Stimulated activated CD8-positive, alpha-beta memory T cell treated with anti-CD3 and anti-CD28 coated beads, Interleukin-12 subunit alpha, Interleukin-12 subunit beta, amount 100 ng/mL, for 4 hours (primary cell): Measurements from ENCODE around the gene CHD1.
"Not testable (repeated sequence)": the region's sequence is repeated elsewhere in the genome, so short reads cannot be mapped to it uniquely, and the experiment has no call there.

Source experiments
- DNase-seq: peaks from one replicate; pipeline ENCODE4 v3.0.0-alpha.2; 2020; ENCODE audit warnings: low read depth

CHD1 gene

DNA sequence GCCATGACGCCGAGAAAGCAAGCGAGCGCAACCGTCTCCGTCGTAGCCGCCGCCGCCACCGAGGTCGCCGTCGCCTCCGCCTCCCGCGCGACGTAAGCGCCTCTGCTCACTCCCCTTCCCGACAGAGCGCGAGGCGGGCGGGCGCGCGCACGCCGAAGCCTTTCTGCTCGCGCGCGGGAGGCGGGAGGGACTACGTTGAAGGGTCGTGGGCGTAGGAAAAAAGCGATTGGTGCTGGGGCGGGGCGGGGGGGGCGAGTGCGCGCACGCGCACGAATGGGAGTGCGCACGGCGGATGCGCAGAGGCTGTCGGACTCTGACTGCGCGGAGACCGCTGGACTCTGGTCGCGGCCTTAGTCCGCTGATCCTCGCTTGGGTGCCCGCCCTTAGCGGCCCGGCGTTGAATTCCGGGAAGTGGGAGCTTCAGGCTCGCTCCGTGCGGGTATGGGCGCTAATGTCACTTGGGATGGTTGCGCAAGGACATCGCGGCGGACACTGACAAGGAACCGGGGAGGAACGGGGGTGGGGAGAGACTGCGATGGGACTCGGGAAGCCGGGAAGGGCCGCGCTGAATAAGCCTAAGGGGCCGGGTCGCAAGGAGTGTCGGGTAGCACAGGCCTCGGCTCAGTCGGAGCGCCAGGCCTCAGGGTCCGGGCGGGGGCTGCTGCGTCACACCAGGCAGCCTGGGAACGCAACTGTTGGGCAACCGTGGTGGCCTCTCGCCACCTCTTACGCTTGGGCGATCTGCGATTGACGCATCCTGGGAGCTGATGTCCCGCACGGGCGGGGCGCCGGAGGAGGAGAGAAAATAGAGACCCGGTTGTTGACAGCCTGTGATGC lies at the start of gene CHD1:
TSS of gene CHD1 (minus strand) at position 135 of the 837 bp plus-strand sequence. CDS start 2,621 bp downstream, outside the sequence.
- DNase-seq: peak; percentile 92

DNA sequence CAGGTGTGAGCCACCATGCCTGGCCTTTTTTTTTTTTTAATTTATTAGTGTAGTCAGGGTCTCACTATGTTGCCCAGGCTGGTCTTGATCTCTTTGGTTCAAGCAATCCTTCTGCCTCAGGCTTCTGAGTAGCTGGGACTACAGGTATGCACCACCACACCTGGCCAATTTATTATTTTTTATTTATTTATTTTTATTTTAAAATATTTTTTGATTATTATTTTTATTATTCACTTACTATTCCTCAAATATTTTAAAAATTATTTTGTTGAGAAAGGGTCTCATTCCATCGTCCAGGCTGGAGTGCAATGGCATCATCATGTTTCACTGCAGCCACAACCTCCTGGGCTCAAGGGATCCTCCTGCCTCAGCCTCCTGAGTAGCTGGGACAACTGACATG lies 49.7 kb upstream of the CHD1 start:
- DNase-seq: no peak

DNA sequence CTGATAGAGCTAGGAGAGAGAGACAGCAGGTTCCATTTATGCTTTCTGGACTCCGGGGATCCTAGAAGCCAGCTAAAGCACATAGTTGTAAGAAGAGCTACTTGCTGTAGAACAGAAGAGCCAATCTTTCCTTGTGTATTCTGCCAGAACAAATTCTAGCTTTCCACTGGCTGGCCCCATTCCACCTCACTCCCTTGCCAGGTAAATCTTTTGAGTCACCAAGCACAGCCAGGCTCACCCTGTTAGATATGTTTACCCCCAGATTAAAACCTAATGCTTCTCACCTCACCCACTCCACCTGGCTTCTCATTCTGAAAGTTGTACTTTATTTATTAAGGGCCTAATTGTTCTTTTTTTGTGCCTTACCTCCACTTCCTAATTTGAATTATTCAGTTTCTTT lies 48.9 kb upstream of the CHD1 start:
- no peak for DNase-seq

DNA sequence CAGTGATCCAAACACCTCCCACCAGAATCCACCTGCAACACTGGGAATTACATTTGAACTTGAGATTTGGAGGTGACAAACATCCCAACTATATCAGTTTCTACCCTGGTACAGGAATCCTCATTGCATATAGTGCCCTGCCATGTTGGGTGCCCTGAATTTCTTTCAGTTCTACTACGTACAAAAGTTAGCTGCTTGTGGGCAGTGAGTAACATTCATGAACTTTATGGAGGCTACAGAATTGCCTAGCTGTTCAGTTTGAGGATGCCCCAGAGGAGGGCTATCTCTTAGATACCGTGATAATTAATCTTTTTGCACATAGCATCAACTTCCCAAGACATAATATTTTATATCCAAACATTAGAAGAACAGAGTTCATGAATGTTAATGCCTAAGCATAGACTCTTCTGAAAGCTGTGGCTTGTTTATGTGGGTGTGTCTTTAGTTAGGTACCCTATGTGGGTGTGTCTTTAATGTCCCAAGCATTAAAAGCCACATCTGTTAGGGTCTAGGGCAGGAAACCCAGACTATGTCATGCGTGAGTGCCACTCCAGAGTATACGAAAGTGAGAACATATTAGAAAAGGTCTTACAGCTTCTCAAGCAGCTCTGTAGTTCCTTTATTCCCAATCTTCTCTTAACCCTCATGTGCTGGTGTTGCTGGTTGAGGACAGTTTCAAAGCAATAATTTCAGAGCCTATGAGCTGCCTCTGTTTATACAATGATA lies 47.0 kb upstream of the CHD1 start:
- DNase-seq: no peak

DNA sequence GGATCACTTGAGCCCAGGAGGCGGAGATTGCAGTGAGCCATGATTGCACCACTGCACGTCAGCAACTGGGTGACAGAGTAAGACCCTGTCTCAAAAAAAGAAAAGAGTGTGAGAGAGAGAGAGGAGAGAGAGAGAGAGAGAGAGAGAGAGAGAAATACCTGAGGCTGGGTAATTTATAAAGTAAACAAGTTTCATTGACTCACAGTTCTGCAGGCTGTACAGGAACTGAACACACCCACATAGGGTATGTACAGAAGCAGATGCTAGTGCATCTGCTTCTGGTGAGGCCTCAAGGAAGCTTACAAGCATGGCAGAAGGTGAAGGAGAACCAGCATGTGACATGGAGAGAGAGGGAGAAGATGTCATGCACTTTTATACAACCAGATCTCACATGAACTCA lies 46.4 kb upstream of the CHD1 start:
- no peak for DNase-seq

DNA sequence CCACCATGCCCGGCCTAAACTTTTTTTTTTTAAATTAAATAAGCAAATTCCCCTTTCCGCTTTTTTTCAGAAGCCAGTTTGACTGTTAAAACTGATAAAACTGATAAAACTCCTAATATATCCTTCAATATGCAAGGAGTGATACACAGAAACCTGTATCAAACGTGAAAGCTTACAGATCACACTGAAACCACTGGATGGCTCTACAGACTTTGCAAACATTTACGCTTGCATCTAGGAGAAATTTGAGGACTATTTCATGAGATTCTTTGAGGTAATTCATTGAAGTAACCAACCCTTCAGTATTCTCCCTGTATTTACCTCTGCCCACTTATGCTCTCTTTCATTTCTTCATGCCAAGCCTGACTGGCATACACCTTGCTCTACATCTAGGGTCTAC lies 40.6 kb upstream of the CHD1 start:
- no peak for DNase-seq

DNA sequence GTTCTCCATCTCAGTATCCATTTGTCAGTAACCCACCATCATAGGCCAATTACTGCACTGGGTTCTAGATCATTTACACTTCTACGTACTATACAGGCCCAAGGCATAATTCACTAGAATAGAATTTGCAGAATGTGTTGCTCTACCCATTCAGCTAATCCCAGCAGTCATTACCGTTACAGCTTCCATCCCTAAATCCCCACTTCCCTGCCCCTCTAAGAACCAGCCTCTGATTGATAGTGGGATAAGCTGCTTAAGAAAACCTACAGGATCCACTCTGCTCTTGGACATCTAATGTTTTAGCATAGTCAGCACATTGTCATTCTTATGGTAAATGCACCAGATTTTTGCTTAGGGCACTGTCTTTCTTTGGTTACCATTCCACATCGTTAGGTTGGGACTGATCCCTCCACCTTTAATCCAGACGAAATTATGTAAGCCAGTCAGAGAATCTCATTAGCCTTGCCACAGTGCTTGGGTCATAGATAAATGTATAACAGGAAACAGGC lies 39.3 kb upstream of the CHD1 start:
- no peak for DNase-seq

DNA sequence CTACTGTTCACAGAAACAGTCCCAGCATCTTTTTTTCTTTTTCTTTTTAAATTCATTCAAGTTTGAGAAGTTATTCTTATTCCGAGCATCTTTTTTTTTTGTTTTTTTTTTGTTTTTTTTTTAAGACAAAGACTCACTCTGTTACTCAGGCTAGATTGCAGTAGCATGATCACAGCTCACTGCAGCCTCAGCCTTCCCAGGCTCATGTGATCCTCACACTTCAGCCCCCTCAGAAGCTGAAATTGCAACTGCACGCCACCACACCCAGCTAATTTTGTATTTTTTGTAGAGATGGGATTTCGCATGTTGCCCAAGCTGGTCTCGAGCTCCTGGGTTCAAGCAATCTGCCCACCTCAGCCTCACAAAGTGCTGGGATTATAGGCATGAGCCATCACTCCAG lies 36.4 kb upstream of the CHD1 start:
- no peak for DNase-seq

DNA sequence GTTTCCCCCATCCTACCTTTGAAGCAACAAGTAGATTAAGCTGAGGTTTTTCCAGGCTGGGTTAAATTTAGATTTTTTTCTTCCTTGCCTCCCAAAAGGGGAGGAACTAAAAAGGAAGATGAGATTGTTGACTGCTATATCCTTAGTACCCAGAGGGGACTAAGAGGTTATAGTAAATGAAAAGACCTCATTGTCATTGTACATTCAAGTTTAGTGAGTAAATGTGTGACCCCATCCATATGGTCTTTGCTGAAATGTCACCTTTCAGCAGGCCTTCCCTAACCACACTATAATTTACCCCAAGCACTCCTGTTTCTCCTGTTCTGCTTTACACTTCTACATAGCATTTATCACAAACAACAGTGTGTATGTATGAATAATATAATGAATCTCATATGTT lies 35.8 kb upstream of the CHD1 start:
- DNase-seq: no peak

DNA sequence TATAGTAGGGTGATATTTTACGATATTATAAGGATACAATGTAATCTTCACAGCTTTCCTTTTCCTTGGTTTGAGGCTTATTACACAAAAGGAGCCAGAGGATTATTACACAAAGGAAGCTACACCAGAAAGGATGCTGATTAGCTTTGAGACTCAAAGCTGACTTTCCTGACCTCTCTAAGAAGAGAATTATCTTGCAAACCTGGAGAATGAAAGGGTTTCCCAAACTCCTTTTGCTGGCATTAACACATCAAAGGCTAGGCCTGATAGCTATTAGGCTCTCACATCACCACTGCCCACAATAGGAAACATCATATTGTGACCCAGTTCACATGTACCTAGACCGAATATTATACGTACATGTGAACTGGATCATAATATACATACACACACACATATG lies 34.2 kb upstream of the CHD1 start:
- DNase-seq: no peak

DNA sequence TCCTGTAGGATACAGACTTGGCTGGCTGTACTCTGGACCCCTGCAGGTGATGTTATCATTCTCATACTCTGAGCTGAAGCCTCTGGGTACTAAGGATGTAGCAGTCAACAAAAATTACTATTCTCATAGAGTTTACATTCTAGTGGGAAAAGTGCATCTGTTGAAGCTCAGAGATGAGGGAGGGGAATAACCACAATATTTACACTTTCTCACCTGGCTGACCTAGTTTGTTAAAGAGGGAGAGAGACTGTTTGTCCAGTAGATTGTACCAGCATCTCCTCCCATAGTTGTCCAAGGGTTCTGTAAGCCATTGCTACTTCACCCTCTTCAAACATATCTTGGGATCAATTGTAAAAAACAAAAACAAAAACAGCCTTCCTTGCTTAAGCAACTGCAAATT lies 33.8 kb upstream of the CHD1 start:
- no peak for DNase-seq

DNA sequence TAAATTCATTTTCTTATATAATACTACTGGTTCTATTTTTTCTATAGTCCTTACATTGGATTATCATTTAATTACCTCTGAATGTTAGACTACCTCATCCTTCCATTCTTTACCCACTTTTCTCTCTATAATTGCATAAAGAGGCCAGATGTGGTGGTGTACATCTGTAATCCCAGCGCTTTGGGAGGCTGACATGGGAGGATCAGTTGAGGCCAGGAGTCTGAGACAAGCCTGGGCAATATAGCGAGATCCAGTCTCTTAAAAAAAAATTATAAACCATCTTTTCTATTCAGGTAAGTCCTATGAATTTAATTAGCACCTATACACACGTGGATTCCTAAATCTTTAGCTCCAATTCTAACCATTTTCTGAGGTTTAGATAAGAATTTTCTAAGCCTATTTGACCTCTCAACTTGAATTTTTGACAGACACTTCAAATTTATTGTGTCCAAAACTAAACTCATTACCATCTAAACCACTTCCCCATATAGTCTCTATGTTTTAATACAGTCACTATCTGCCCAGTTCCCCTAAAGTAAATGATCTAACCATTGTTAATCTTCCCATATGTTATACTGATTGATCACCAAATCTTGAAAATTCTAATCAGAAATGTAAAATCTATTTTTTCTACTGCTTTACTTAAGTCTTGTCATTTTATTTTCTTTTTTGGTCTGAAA lies 33.0 kb upstream of the CHD1 start:
- DNase-seq: no peak

DNA sequence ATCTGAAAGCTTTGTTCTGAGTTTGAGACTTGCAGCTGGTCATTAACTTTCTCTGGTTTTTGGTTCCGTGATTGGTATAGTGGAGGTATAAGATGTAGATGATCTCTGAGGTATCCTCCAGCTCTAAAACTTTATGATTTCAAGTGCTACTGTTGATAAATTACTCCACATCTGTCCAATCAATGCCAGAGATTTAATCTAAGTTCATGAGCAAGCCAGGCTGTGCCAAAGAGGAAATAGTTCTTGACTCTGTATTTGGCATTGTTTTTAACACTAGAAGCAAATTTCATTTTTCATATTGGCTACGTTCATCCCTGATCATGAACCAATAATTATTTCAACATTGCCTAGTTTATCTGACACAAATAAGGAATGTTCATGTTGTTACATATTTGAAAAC lies 28.5 kb upstream of the CHD1 start:
- no peak for DNase-seq

DNA sequence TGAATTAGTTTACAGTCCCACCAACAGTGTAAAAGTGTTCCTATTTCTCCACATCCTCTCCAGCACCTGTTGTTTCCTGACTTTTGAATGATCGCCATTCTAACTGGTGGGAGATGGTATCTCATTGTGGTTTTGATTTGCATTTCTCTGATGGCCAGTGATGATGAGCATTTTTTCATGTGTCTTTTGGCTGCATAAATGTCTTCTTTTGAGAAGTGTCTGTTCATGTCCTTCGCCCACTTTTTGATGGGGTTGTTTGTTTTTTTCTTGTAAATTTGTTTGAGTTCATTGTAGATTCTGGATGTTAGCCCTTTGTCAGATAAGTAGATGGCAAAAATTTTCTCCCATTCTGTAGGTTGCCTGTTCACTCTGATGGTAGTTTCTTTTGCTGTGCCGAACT lies 27.1 kb upstream of the CHD1 start:
- DNase-seq: not testable (repeated sequence)

DNA sequence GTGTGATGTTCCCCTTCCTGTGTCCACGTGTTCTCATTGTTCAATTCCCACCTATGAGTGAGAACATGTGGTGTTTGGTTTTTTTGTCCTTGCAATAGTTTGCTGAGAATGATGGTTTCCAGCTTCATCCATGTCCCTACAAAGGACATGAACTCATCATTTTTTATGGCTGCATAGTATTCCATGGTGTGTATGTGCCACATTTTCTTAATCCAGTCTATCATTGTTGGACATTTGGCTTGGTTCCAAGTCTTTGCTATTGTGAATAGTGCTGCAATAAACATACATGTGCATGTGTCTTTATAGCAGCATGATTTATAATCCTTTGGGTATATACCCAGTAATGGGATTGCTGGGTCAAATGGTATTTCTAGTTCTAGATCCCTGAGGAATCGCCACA lies 26.7 kb upstream of the CHD1 start:
- DNase-seq: not testable (repeated sequence)

DNA sequence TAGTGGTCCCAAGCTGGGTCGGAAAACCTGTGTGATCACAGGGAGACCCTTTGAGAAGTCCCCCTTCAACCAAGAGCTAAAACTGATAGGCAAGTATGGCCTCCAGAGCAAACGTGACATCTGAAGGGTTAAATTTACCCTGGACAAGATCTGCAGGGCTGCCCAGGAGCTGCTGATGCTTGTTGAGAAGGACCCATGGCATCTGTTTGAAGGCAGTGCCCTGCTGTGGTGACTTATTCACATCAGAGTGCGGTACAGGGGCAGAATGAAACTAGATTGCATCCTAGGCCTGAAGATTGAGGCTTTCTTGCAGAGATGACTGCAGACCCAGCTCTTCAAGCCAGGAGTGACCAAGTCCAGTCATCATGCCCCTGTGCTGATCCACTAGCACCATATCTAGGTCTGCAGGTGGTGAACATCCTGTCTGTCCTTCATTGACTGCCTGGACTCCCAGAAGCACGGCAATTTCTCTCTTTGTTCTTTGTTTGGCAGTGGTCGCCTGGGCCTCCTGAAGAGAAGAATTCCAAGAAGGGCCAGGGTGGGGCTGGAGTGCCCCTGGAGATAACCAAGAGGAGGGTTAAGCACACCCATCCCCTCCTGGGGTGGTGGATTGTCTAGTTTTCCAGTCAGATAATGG lies 25.7 kb upstream of the CHD1 start:
- DNase-seq: no peak

DNA sequence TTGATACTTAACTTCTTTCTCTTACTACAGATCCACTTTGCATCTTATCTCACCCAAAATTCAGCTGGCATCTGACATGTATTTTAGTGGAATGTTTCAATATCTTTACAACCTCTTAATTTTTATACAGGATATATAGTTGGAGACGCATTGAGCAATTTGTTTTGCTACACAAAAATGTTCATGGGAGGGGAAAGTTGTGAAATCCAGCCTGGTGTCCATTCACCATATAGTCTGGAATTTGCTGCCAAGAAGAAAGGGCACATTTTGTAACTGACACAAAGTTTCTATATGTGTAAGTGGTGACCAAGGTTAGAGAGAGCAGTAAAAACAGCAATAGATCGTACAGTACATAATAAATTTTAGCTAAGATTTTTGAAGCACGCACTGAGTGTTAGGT lies 14.0 kb upstream of the CHD1 start:
- no peak for DNase-seq

DNA sequence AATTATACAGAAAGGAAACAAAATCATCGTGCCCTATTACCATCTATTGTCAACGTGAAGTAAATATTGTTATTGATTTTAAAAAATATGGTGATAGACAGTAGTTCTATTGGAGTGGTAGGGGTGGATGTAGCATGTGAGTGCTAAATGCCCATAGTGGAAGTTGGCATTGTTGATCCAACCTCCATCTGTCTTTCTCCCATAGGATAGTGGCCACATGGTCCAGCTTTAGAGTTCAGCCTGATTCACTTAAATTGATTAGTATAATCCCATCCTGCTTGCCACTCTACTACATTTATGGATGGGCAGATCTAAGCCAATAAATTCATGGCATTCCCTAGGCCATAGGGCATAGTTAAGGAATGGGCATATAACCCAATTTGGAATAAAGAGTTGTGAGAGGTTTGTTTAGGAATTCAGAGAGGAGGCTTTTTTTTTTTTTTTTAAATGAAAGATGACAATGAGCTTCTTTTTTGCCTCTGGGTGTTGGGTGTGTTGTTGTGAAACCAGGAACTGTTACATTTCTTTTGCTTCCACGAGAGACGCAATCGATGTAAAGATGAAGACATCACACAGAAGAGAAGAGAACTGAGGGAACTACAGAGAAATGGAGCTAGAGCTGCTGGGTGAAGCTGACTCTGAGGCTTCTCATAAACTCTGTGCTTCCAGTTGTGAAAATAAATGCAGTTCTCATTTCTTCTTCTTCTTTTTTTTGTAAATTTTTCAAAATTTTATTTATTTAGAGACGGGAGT lies 12.5 kb upstream of the CHD1 start:
- no peak for DNase-seq

DNA sequence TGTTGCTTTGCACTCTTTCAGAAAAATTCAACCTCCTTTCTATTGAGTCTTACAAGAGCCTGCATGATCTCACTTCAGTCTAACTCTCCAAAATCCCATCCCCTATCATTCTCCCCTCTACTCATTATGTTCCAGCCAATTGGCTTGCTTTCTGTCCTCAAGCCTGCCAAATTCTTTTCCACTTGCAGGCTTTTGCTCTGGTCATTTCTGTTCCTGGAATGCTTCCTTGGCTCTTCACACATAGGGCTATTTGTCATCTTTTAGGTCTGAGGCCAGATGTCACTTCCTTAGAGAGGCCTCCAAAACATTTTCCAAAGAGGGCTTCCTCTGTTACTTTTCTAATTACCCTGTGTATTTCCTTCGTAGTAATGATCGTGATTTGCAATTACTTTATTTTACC lies 11.8 kb upstream of the CHD1 start:
- no peak for DNase-seq

DNA sequence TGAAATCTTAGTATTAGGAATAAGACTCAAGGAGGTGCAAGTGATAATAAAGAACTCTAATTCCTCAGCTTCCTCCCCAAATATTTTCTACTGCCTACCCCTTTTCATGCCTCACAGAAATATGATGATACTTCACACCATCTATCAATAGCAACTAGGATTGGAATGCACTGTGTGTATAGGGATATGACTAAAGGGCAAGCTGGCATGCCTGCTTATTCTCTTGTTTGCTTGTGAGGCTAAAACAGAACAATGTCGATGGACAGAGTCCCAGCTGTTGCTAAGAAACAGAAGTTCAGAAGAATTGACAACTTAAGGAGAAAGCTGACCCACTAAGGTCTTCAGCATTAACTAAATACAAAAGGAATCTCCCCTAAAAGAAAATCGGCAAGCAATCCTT lies 9.7 kb upstream of the CHD1 start:
- DNase-seq: no peak

DNA sequence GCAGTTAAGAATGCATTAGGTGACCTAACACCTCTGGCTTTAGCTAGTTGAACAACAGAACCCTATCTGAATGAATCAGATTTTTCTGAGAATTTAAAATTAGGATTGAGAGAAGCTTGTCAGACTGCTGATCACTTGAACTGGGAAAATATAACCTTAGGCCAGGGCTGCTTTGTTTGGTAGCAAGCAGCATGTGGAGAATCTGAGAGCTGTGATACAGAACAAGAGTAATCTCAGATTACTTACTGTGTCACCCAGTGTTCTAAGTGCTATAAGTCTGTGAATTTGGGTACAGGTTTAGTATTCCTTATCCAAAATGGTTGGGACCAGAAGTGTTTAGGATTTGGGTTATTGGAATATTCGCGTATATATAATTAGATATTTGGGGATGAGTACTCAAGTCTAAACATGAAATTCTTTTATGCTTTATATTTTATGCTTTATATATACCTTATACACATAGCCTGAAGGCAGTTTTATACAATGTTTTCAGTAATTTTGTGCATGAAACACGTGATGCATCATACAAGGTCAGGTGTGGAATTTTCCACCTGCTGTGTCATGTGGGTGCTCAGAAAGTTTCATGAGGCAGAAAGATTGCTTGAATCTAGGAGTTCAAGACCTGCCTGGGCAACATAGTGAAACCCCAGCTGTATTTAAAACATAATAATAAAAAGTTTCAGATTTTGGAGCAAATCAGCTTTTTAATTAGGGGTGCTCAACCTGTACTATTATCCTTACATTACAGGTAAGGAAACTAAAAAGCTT lies 8.3 kb upstream of the CHD1 start:
- DNase-seq: no peak
